IPS-18a (cell line): Measurements from ENCODE around the gene TENM4.

ENCODE experiments used
- H3K27ac ChIP-seq: one replicate; pipeline ENCODE4 v1.5.1; 2013; ENCODE audit warnings: low read length
- H3K27me3 ChIP-seq: one replicate; pipeline ENCODE4 v1.6.1; 2013; ENCODE audit warnings: mild to moderate bottlenecking, low read length; ENCODE audit not compliant: control insufficient read depth, insufficient read depth
- H3K36me3 ChIP-seq: one replicate; pipeline ENCODE4 v1.6.1; 2013; ENCODE audit warnings: low read depth, low read length; ENCODE audit not compliant: control insufficient read depth
- H3K4me1 ChIP-seq: one replicate; pipeline ENCODE4 v1.6.1; 2013; ENCODE audit warnings: low read depth, low read length; ENCODE audit not compliant: control insufficient read depth
- H3K4me3 ChIP-seq: one replicate; pipeline ENCODE4 v1.5.1; 2013; ENCODE audit warnings: low read length
- H3K9ac ChIP-seq: one replicate; pipeline ENCODE4 v1.6.1; 2013; ENCODE audit warnings: mild to moderate bottlenecking, low read length, moderate library complexity
- H3K9me3 ChIP-seq: one replicate; pipeline ENCODE4 v1.6.1; 2013; ENCODE audit warnings: low read depth, low read length; ENCODE audit not compliant: control insufficient read depth

TENM4 gene

DNA sequence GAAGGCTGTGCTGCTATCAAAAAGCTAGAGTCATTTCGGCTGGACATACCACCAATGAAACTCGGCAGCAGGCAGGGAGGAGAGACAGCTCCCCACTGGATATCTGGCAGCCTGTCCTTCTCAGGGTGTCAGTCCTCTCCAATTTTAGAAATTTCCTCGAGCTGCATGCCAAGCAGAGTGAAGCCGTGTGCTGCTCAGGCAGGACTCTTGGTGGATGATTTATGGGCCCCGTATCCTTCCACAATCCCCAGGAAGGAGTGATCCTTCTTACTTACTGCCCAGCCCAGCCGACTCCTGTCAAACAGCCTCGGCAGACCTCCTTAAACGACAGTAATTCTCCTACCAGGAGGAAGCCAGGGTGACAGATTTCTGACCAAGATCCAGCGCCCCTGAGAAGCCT is 410.4 kb downstream of the TENM4 start:
- Histone ChIP-seq H3K36me3 (no peaks in the 10 kb centered on the region), H3K27ac (no peak overlapping the region), H3K9me3 (no peaks in the 10 kb centered on the region), H3K9ac (no peak overlapping the region), H3K4me1 (peaks cover 9% of the 10 kb centered on the region), H3K4me3 (no peak overlapping the region), H3K27me3 (no peaks in the 10 kb centered on the region)

GRCh38 chr11:79028225-79028624 is 412.6 kb downstream of the TENM4 start:
- Histone ChIP-seq H3K36me3 (no peaks in the 10 kb centered on the region), H3K9ac (no peak overlapping the region), H3K27me3 (no peaks in the 10 kb centered on the region), H3K4me3 (no peak overlapping the region), H3K27ac (no peak overlapping the region), H3K4me1 (peaks cover 11% of the 10 kb centered on the region), H3K9me3 (no peaks in the 10 kb centered on the region)

DNA sequence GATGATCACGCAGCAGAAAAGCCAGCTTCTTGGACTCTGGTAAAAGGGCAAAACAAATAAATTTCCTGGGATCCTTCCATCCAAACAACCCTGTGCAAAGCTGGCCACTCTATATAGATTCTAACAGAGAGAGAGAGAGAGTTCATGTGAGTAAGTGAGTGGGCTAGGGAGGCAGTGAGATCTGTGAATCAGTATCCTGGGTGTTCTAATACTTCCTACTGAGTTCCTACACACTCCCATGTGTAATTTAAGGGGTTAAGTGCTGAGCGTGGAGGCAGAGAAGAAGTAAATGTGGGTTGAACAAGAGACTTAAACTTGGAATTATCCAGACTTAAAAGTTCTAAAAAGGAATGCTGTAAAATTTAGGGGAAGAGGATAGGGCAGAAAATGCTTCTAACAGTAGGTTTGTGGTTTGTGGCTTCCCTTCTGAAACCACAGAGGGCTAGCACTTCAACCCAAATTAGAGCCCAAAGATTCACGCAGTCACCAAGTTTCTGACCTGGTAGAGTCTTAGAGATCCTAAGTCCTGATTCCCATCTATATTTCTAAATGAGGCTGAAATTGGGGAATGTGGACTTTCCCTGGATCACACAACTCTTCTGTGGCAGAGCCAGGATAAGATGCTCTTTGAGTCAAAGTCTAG is 413.9 kb downstream of the TENM4 start:
- H3K4me1 ChIP-seq, result peaks cover 11% of the 10 kb centered on the region
- no peaks in the 10 kb centered on the region for H3K36me3 ChIP-seq
- no peak overlapping the region for H3K4me3 ChIP-seq
- no peak overlapping the region for H3K27ac ChIP-seq
- H3K27me3 ChIP-seq, result no peaks in the 10 kb centered on the region
- H3K9ac ChIP-seq, result no peak overlapping the region
- H3K9me3 ChIP-seq, result no peaks in the 10 kb centered on the region

DNA sequence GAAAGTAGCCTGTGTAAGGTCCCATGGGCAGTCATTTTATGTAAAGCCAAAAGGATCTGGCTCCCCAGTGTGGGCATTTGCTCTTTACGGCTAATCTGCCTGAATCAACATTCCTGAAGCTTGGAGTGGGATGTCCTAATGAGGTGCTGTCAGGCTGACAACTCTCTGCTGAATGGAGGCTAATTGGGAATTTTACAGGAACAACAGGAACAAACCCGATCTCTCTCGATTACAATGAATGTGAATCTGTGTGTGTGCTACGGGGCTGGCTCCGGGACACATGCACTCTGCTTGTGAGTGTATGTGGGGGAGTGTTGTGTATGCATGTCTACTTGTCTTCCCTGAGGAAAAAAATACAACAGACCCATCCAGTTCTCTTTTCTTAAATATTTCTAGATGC is 415.2 kb downstream of the TENM4 start:
- no peak overlapping the region for H3K27ac ChIP-seq
- H3K36me3 ChIP-seq, result no peaks in the 10 kb centered on the region
- H3K9me3 ChIP-seq, result no peaks in the 10 kb centered on the region
- peaks cover 11% of the 10 kb centered on the region for H3K4me1 ChIP-seq
- H3K9ac ChIP-seq, result no peak overlapping the region
- no peak overlapping the region for H3K4me3 ChIP-seq
- no peaks in the 10 kb centered on the region for H3K27me3 ChIP-seq

- no peaks in the 10 kb centered on the region for H3K9me3 ChIP-seq
- H3K27ac ChIP-seq, result no peak overlapping the region
- no peaks in the 10 kb centered on the region for H3K36me3 ChIP-seq
- H3K9ac ChIP-seq, result no peak overlapping the region
- H3K4me3 ChIP-seq, result no peak overlapping the region
- H3K27me3 ChIP-seq, result no peaks in the 10 kb centered on the region
- H3K4me1 ChIP-seq, result peaks cover 11% of the 10 kb centered on the region
Measured at GRCh38 chr11:79025097-79025496, 415.7 kb downstream of the TENM4 start.

DNA sequence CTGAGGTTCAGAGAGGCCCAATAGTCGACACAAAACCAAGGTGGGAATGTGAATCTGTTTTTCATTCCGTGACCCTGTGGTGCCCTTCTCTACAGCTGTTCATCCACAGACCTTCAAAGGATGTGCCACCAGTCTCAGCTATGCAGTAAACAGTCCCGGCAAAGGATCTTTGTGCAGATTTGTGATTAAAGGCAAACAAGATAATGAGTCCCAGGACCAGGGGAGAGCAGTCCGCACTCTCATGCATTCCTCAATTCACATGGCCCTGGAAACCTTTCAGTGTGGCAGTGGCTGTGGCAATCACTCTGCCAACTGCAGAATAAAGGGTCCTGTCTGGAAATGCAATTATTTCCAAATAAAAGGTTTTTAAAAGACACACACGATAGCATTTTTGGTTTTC is 418.6 kb downstream of the TENM4 start:
- no peak overlapping the region for H3K4me3 ChIP-seq
- H3K27ac ChIP-seq, result no peak overlapping the region
- H3K36me3 ChIP-seq, result no peaks in the 10 kb centered on the region
- H3K4me1 ChIP-seq, result peaks cover 11% of the 10 kb centered on the region
- H3K9ac ChIP-seq, result no peak overlapping the region
- no peaks in the 10 kb centered on the region for H3K27me3 ChIP-seq
- no peaks in the 10 kb centered on the region for H3K9me3 ChIP-seq

- no peaks in the 10 kb centered on the region for H3K27me3 ChIP-seq
- no peak overlapping the region for H3K9ac ChIP-seq
- H3K36me3 ChIP-seq, result no peaks in the 10 kb centered on the region
- H3K4me1 ChIP-seq, result peaks cover 11% of the 10 kb centered on the region
- H3K27ac ChIP-seq, result no peak overlapping the region
- no peaks in the 10 kb centered on the region for H3K9me3 ChIP-seq
- no peak overlapping the region for H3K4me3 ChIP-seq
Measured at GRCh38 chr11:79021601-79022000, 419.2 kb downstream of the TENM4 start.

DNA sequence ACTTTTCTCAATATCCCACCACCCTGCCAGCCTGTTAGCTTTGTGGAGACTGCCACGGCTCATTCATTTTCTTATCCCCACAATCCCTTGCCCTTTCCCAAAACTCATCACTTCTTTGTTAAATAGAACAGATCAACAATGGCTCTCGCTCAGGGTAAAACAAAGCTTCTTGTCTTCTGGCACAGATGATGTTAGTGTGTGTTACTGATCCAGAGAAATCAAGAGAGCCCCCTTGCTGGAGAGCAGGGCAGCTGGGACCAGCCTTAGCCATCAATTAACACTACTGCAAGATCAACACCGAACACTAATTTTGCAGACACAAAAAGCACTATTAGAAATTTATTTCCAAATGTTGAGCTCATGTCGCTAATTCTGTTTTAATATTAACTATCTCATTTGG is 420.9 kb downstream of the TENM4 start:
- H3K27ac ChIP-seq, result no peak overlapping the region

GRCh38 chr11:79019277-79019676 is 421.6 kb downstream of the TENM4 start:
- Histone ChIP-seq H3K27ac (no peak overlapping the region), H3K9me3 (no peaks in the 10 kb centered on the region), H3K27me3 (no peaks in the 10 kb centered on the region), H3K4me1 (no peaks in the 10 kb centered on the region), H3K9ac (no peak overlapping the region), H3K4me3 (no peak overlapping the region), H3K36me3 (no peaks in the 10 kb centered on the region)

More for the DNA sequence above, 420.9 kb downstream of the TENM4 start:
- H3K9ac ChIP-seq, result no peak overlapping the region
- H3K36me3 ChIP-seq, result no peaks in the 10 kb centered on the region
- no peak overlapping the region for H3K4me3 ChIP-seq
- no peaks in the 10 kb centered on the region for H3K9me3 ChIP-seq
- H3K4me1 ChIP-seq, result no peaks in the 10 kb centered on the region
- no peaks in the 10 kb centered on the region for H3K27me3 ChIP-seq

GRCh38 chr11:79018371-79018849 is 422.4 kb downstream of the TENM4 start:
- H3K4me1 ChIP-seq, result no peaks in the 10 kb centered on the region
- H3K27ac ChIP-seq, result no peak overlapping the region
- no peaks in the 10 kb centered on the region for H3K27me3 ChIP-seq
- no peaks in the 10 kb centered on the region for H3K9me3 ChIP-seq
- H3K36me3 ChIP-seq, result no peaks in the 10 kb centered on the region
- H3K9ac ChIP-seq, result no peak overlapping the region
- H3K4me3 ChIP-seq, result no peak overlapping the region

DNA sequence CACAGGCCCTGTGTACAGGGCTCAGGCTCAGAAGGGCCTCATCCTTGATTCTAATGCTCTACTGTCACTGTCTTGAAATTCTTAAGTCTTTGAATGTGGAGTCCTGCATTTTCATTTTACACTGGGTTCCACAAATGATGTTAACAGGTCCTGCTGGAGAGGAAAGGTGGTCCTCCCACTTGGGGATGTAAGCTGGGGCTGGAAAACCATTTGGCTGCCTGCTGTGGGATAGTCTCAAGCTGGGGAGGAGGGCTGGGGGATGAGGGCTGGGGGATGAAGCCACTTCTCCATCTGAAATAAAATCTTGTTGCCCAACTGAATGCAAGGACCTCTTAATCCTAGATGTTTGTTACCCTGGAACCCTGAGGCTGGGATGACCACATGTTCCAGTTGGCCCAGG is 423.0 kb downstream of the TENM4 start:
- no peaks in the 10 kb centered on the region for H3K9me3 ChIP-seq
- H3K36me3 ChIP-seq, result no peaks in the 10 kb centered on the region
- H3K27ac ChIP-seq, result no peak overlapping the region
- H3K9ac ChIP-seq, result no peak overlapping the region
- H3K4me3 ChIP-seq, result no peak overlapping the region
- no peaks in the 10 kb centered on the region for H3K27me3 ChIP-seq
- no peaks in the 10 kb centered on the region for H3K4me1 ChIP-seq

DNA sequence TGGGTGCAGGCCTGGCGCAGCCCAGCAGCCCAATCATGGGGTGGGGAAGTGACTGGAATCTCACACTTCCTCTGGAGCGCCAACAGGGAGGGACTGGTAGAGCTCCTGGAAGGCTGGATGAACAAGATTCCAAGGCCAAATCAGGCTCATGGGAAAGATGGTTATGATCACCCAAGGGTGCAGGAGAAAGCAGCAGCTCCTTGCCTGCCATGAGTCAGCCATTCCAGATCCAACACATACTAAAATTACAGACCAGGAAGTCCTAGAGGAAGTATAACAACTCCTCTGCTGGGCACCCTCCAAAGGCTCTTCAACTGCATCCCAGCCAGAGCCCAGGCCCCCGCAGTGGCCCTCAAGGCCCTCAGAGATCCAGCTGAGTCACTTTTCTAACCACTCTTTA is 427.3 kb downstream of the TENM4 start:
- no peak overlapping the region for H3K27ac ChIP-seq
- no peak overlapping the region for H3K4me3 ChIP-seq
- H3K9ac ChIP-seq, result no peak overlapping the region
- H3K36me3 ChIP-seq, result no peaks in the 10 kb centered on the region
- no peaks in the 10 kb centered on the region for H3K27me3 ChIP-seq
- no peaks in the 10 kb centered on the region for H3K9me3 ChIP-seq
- no peaks in the 10 kb centered on the region for H3K4me1 ChIP-seq
